Endothelial cell of umbilical vein (primary cell): Measurements from ENCODE around the gene RRAGD. TPM values are rescaled to one million over a fixed set of nuclear protein-coding genes. Genes with fewer than 3 reads are reported as not detected.

Experiments used
- BruUV-seq: library from RNA; stranded (reverse); fragments of 400-500 nt; replicated peaks from 2 replicates; lab custom pipeline; 2021; lab: Mats Ljungman, UMichigan
- CTCF ChIA-PET: fragments of 300-600, 350-600 bp; sonication (Branson Sonifier 250); formaldehyde crosslinking; loops from one replicate; lab custom pipeline; 2021; ENCODE audit warnings: antibody characterized with exemption, inconsistent platforms; lab: Charles Lee
- POLR2A ChIA-PET: fragments of 300-600, 350-600 bp; sonication (Branson Sonifier 250); formaldehyde crosslinking; loops from one replicate; lab custom pipeline; 2021; ENCODE audit warnings: antibody characterized with exemption, inconsistent platforms; lab: Charles Lee
- DNase-seq: peaks from one replicate; pipeline ENCODE4 v3.0.0-alpha.2; 2011; ENCODE audit warnings: low read depth, low spot score
- FAIRE-seq: peaks from 2 replicates; lab custom pipeline; 2011; peaks lifted over from hg19 to GRCh38; lab: Jason Lieb, UNC
- H2AFZ ChIP-seq: 2 replicates; pipeline ENCODE4 v1.6.0; 2012; ENCODE audit warnings: low read depth, low read length, control low read depth, inconsistent platforms
- H3K27ac ChIP-seq: 2 replicates; pipeline ENCODE4 v1.5.1; 2011; ENCODE audit warnings: low read depth, mild to moderate bottlenecking, control low read depth, low read length, moderate library complexity; ENCODE audit not compliant: insufficient read depth
- H3K27me3 ChIP-seq, 2 experiments: 2 replicates each; pipeline versions ENCODE4 v1.6.0 to v1.6.1; 2011; ENCODE audit warnings: low read length in 2 of 2, mixed read lengths in 1 of 2; ENCODE audit not compliant: control insufficient read depth in 2 of 2, insufficient read depth in 2 of 2
- H3K36me3 ChIP-seq, 2 experiments: 2 replicates in 1 of 2; 3 replicates in 1 of 2; pipeline ENCODE4 v1.5.1; 2011; ENCODE audit warnings: low read length in 2 of 2, mild to moderate bottlenecking in 1 of 2, moderate library complexity in 1 of 2; ENCODE audit not compliant: control insufficient read depth in 2 of 2, insufficient read depth in 2 of 2; ENCODE audit errors: extremely low read depth in 1 of 2
- H3K4me1 ChIP-seq: 3 replicates; pipeline ENCODE4 v1.5.1; 2011; ENCODE audit warnings: mild to moderate bottlenecking, low read length; ENCODE audit not compliant: control insufficient read depth, insufficient read depth; ENCODE audit errors: extremely low read depth
- H3K4me2 ChIP-seq: 2 replicates; pipeline ENCODE4 v1.6.1; 2011; ENCODE audit warnings: low read length, control low read depth, mixed read lengths; ENCODE audit not compliant: insufficient read depth
- H3K4me3 ChIP-seq, 3 experiments: fragments of 200-600 bp in 1 of 3; sonication (generic), shearing (Covaris generic) in 1 of 3; replicated peaks in 1 of 3; 2 replicates each; pipeline ENCODE4 v1.5.1; 2011 to 2016; ENCODE audit warnings: control low read depth in 3 of 3, low read length in 3 of 3, mild to moderate bottlenecking in 2 of 3, inconsistent platforms in 1 of 3, low read depth in 1 of 3, moderate library complexity in 1 of 3; ENCODE audit not compliant: insufficient read depth in 1 of 3
- H3K79me2 ChIP-seq: 2 replicates; pipeline ENCODE4 v1.6.0; 2012; ENCODE audit warnings: low read length, inconsistent platforms; ENCODE audit not compliant: control insufficient read depth, insufficient read depth
- H3K9ac ChIP-seq: replicated peaks from 2 replicates; pipeline ENCODE3; 2011; ENCODE audit warnings: low read length, control low read depth; ENCODE audit not compliant: insufficient read depth; ENCODE audit errors: extremely low read depth
- H3K9me1 ChIP-seq: replicated peaks from 3 replicates; pipeline ENCODE4 v1.6.0; 2011; ENCODE audit warnings: mild to moderate bottlenecking, low read length; ENCODE audit not compliant: control insufficient read depth, insufficient read depth; ENCODE audit errors: extremely low read depth
- H3K9me3 ChIP-seq: replicated peaks from 2 replicates; pipeline ENCODE4 v1.5.1; 2012; ENCODE audit warnings: low read length, inconsistent platforms; ENCODE audit not compliant: control insufficient read depth, insufficient read depth
- H4K20me1 ChIP-seq: replicated peaks from 2 replicates; pipeline ENCODE3; 2011; ENCODE audit warnings: mild to moderate bottlenecking, low read length; ENCODE audit not compliant: control insufficient read depth, insufficient read depth; ENCODE audit errors: extremely low read depth
- EZH2 ChIP-seq: IDR thresholded peaks from 2 replicates; pipeline ENCODE4 v1.6.1; 2012; ENCODE audit warnings: borderline replicate concordance, low read depth, mild to moderate bottlenecking, moderate library complexity, low read length, inconsistent platforms; ENCODE audit not compliant: severe bottlenecking
- GATA2 ChIP-seq: IDR thresholded peaks from 2 replicates; pipeline ENCODE4 v1.7.0; 2011; ENCODE audit warnings: low read depth, mild to moderate bottlenecking, moderate library complexity, mixed read lengths, low read length; ENCODE audit not compliant: insufficient read length, insufficient read depth
- JUN ChIP-seq: IDR thresholded peaks from 2 replicates; pipeline ENCODE4 v1.6.1; 2011; ENCODE audit warnings: borderline replicate concordance, low read depth; ENCODE audit not compliant: insufficient read length, insufficient read depth
- MAX ChIP-seq: IDR thresholded peaks from 2 replicates; pipeline ENCODE4 v1.6.1; 2011; ENCODE audit not compliant: insufficient read depth, insufficient read length
- POLR2A ChIP-seq: IDR thresholded peaks from 2 replicates; pipeline ENCODE4 v1.6.1; 2012; ENCODE audit warnings: low read depth, mild to moderate bottlenecking, control low read depth, low read length
- POLR2AphosphoS5 ChIP-seq: IDR thresholded peaks from 2 replicates; pipeline ENCODE4 v1.6.1; 2012; ENCODE audit warnings: low read depth, mild to moderate bottlenecking, control low read depth, low read length, moderate library complexity; ENCODE audit not compliant: insufficient read depth
- dilution Hi-C: fragments of 300-500 bp; cut with MboI; formaldehyde crosslinking; loops from one replicate; pipeline ENCODE4 v1.15.0; 2019; ENCODE audit warnings: low sequenced_read_pairs; ENCODE audit not compliant: extremely low pct_ligation_motif_present
- intact Hi-C: fragments of 100-400 bp; cut with micrococcal nuclease; formaldehyde crosslinking; loops from one replicate; pipeline ENCODE4 v1.10.0; 2022
- polyA plus RNA-seq, 4 experiments: library from polyadenylated mRNA; depleted of rRNA in 3 of 4; stranded (reverse) in 3 of 4; unstranded in 1 of 4; fragments of >200 nt; gene quantifications; 2 replicates each; pipeline versions ENCODE4 v1.2.1 to v1.2.3, GENCODE V29; 2011 to 2012; ENCODE audit warnings: missing spikeins in 1 of 4
- total RNA-seq: library from RNA; stranded (reverse); gene quantifications from 2 replicates; pipeline ENCODE4 v1.2.3, GENCODE V29; 2021

RRAGD gene
- total and polyA plus RNA-seq, 2 donors (not counting 3 experiments of a cell fraction or from before 2014, with no cell fraction given): 0.07 to 2.0 TPM

GRCh38 chr6:89314692-89315091, 97.4 kb downstream of the RRAGD start:
- POLR2A ChIA-PET: no interaction called here
- H3K4me1 ChIP-seq: peaks cover 22% of the 10 kb centered on the region

More at GRCh38 chr6:89314692-89315091, 97.4 kb downstream of the RRAGD start:
- Histone ChIP-seq H2AFZ (no peak overlapping the region), H3K9me1 (no peaks in the 10 kb centered on the region), H4K20me1 (no peaks in the 10 kb centered on the region), H3K4me2 (no peak overlapping the region), H3K27me3 (no peaks in the 10 kb centered on the region), H3K9me3 (no peaks in the 10 kb centered on the region), H3K27ac (no peak overlapping the region), H3K9ac (no peak overlapping the region), H3K79me2 (no peaks in the 10 kb centered on the region), H3K4me3 (no peak overlapping the region), H3K36me3 (peaks cover 0 to 3% of the 10 kb centered on the region in 2 experiments)
- dilution Hi-C loops (no loop called here), intact Hi-C loops (no loop called here)
- CTCF ChIA-PET: interaction anchor here (1.2 to 1.3 kb wide), 2 partner anchors 52 to 57 kb away, joined by 3 to 4 read pairs; no protein-coding TSS in a partner anchor
- FAIRE-seq (no peak), DNase-seq (no peak)
- BruUV-seq: no TSS peak
- TF ChIP-seq GATA2 (no peak), POLR2A (no peak), POLR2AphosphoS5 (no peak), JUN (no peak), EZH2 (no peak), MAX (no peak)

Other genes with a start within 250 kb of the RRAGD start
- gene GABRR1, start 194.9 kb downstream of the RRAGD start, total RNA-seq: not detected in 2 replicates
- not detected in 2 replicates for gene GABRR1, start 194.9 kb downstream of the RRAGD start, polyA plus RNA-seq
- 2.5 and 3.6 TPM in 2 replicates for gene GABRR2, start 97.0 kb downstream of the RRAGD start, total RNA-seq
- 1.4 TPM in 2 replicates for gene GABRR2, start 97.0 kb downstream of the RRAGD start, polyA plus RNA-seq
- gene UBE2J1, start 59.6 kb downstream of the RRAGD start, total RNA-seq: 84.9 and 96.6 TPM in 2 replicates
- 36.3 and 44.4 TPM in 2 replicates for gene UBE2J1, start 59.6 kb downstream of the RRAGD start, polyA plus RNA-seq
- gene ANKRD6, start 20.9 kb upstream of the RRAGD start, total RNA-seq: 7.7 and 9.6 TPM in 2 replicates
- gene ANKRD6, start 20.9 kb upstream of the RRAGD start, polyA plus RNA-seq: 3.2 and 3.4 TPM in 2 replicates
- gene LYRM2, start 226.5 kb upstream of the RRAGD start, total RNA-seq: 37.7 and 41.9 TPM in 2 replicates
- 6.3 and 11.8 TPM in 2 replicates for gene LYRM2, start 226.5 kb upstream of the RRAGD start, polyA plus RNA-seq